Prostate gland (tissue), 2 donors: ENCODE results near the gene PLA2G2F.
A peak's percentile ranks its signal among the peaks of the same experiment; 100 is the strongest.

Experiments
- POLR2A ChIP-seq: fragments of 450-650 bp; IDR thresholded peaks from one replicate; pipeline ENCODE4 v1.6.1; 2016; ENCODE audit warnings: antibody characterized with exemption, mild to moderate bottlenecking
- POLR2AphosphoS5 ChIP-seq: sonication (generic); formaldehyde crosslinking; IDR thresholded peaks from one replicate; pipeline ENCODE4 v1.6.1; 2017; ENCODE audit warnings: antibody characterized with exemption
- TF ChIP-seq, protein P1 (sequence below), 4 experiments: fragments of 200-600 bp in 2 of 4; fragments of 450-650 bp in 2 of 4; sonication (generic) in 2 of 4; IDR thresholded peaks; 1 replicate in 3 of 4; 2 replicates in 1 of 4; pipeline ENCODE4 v1.5.1; 2016 to 2019; ENCODE audit warnings: antibody characterized with exemption in 4 of 4, mild to moderate bottlenecking in 2 of 4, moderate library complexity in 2 of 4

DNA sequence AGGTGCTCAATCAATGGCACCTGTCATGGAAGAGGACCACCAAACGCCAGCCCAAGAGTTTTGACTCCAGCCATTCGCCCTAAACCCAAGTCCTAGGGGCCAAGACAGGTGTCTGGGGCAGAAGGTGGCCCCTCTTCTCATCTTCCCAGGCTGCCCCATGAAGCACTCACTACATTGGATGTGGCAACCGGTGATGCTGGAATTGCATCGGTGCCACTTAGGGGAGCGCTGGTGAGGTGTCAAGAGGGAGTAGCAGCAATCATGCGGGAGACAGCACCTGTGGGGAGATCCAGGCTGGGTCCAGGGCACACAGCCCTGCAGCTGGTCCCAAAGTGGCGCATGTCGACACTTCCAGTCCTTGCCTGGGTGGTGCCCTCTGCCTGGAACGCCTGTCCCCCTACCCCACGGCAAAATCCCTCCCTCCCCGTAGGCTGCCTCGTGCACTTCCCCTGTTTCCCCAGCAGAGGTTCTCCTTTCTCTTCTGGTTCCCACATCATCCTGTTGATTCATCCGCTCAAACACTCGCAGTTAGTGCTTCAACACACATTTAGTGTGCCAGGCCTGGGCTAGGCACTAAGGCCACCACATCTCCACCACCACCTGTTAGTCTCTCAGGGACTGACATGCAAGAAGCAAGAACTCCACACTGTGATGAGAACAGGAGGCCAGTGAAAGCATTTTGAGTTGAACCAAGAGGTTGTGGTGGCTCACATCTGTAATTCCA, 38.3 kb upstream of the PLA2G2F start:
- TF ChIP-seq POLR2AphosphoS5 = peak; percentile 34
- TF ChIP-seq POLR2A = no peak
- TF ChIP-seq, protein P1, sequence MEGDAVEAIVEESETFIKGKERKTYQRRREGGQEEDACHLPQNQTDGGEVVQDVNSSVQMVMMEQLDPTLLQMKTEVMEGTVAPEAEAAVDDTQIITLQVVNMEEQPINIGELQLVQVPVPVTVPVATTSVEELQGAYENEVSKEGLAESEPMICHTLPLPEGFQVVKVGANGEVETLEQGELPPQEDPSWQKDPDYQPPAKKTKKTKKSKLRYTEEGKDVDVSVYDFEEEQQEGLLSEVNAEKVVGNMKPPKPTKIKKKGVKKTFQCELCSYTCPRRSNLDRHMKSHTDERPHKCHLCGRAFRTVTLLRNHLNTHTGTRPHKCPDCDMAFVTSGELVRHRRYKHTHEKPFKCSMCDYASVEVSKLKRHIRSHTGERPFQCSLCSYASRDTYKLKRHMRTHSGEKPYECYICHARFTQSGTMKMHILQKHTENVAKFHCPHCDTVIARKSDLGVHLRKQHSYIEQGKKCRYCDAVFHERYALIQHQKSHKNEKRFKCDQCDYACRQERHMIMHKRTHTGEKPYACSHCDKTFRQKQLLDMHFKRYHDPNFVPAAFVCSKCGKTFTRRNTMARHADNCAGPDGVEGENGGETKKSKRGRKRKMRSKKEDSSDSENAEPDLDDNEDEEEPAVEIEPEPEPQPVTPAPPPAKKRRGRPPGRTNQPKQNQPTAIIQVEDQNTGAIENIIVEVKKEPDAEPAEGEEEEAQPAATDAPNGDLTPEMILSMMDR (IDR thresholded peaks at IDR 0.05) = peak in 3 of 4 experiments; percentile 69 to 86 (median 81)
